DND-41 (cell line): ENCODE data around the gene KRTAP13-2.

Experiments used
- ATAC-seq: fragments of 200-7000 bp; cut with Tn5 transposase; 3 replicates; pipeline ENCODE4 v1.9.1; 2021; ENCODE audit warnings: low read depth; ENCODE audit not compliant: insufficient read depth
- DNase-seq: peaks from one replicate; pipeline ENCODE4 v3.0.0-alpha.2; 2020
- H2AFZ ChIP-seq: 2 replicates; pipeline ENCODE4 v1.6.0; 2012; ENCODE audit warnings: low read depth, low read length
- H3K27ac ChIP-seq: 2 replicates; pipeline ENCODE4 v1.5.1; 2012; ENCODE audit warnings: low read length, inconsistent platforms
- H3K27me3 ChIP-seq: fragments of 200-600 bp; sonication (generic); 2 replicates; pipeline ENCODE4 v1.6.0; 2012; ENCODE audit warnings: low read length, mild to moderate bottlenecking, inconsistent platforms; ENCODE audit not compliant: insufficient read depth, poor library complexity
- H3K36me3 ChIP-seq: 2 replicates; pipeline ENCODE4 v1.5.1; 2012; ENCODE audit warnings: low read length, inconsistent platforms; ENCODE audit not compliant: insufficient read depth
- H3K4me1 ChIP-seq: 2 replicates; pipeline ENCODE4 v1.5.1; 2012; ENCODE audit warnings: mild to moderate bottlenecking, low read length; ENCODE audit not compliant: insufficient read depth
- H3K4me2 ChIP-seq: 2 replicates; pipeline ENCODE4 v1.6.0; 2012; ENCODE audit warnings: mild to moderate bottlenecking, moderate library complexity, low read length, inconsistent platforms; ENCODE audit not compliant: insufficient read depth
- H3K4me3 ChIP-seq, 2 experiments: fragments of 200-600 bp in 1 of 2; shearing (Covaris generic) in 1 of 2; 2 replicates each; pipeline ENCODE4 v1.5.1; 2012 to 2016; ENCODE audit warnings: inconsistent platforms in 2 of 2, low read length in 2 of 2, mild to moderate bottlenecking in 2 of 2, low read depth in 1 of 2, moderate library complexity in 1 of 2
- H3K79me2 ChIP-seq: 2 replicates; pipeline ENCODE4 v1.6.0; 2012; ENCODE audit warnings: low read length, inconsistent platforms; ENCODE audit not compliant: insufficient read depth
- H3K9ac ChIP-seq: 2 replicates; pipeline ENCODE4 v1.6.0; 2012; ENCODE audit warnings: low read depth, mild to moderate bottlenecking, inconsistent platforms, low read length, moderate library complexity
- H3K9me3 ChIP-seq: 2 replicates; pipeline ENCODE4 v1.5.1; 2012; ENCODE audit warnings: low read length, moderate library complexity, mild to moderate bottlenecking, inconsistent platforms; ENCODE audit not compliant: insufficient read depth, severe bottlenecking
- H4K20me1 ChIP-seq: 2 replicates; pipeline ENCODE4 v1.6.0; 2012; ENCODE audit warnings: low read length; ENCODE audit not compliant: insufficient read depth
- CTCF ChIP-seq: IDR thresholded peaks from 2 replicates; pipeline ENCODE4 v1.5.1; 2012; ENCODE audit warnings: borderline replicate concordance, low read length, moderate library complexity, mild to moderate bottlenecking; ENCODE audit not compliant: poor library complexity, severe bottlenecking; ENCODE audit errors: extremely low read depth
- EZH2 ChIP-seq: IDR thresholded peaks from 3 replicates; pipeline ENCODE4 v1.6.1; 2012; ENCODE audit warnings: borderline replicate concordance, low read depth, mild to moderate bottlenecking, moderate library complexity, low read length, inconsistent platforms; ENCODE audit not compliant: severe bottlenecking

Gene KRTAP13-2

GRCh38 chr21:30333736-30334135, 38.3 kb downstream of the KRTAP13-2 start:
- no peaks in the 10 kb centered on the region for H3K36me3 ChIP-seq
- no peak for TF ChIP-seq CTCF
- TF ChIP-seq EZH2: no peak
- no peak overlapping the region for H3K9ac ChIP-seq
- no peak overlapping the region for H3K27ac ChIP-seq
- no peak overlapping the region for H3K4me2 ChIP-seq
- peaks cover 5% of the 10 kb centered on the region for H3K27me3 ChIP-seq
- H3K4me1 ChIP-seq: no peaks in the 10 kb centered on the region
- no peaks in the 10 kb centered on the region for H3K9me3 ChIP-seq
- no peak for ATAC-seq
- no peak for DNase-seq
- no peak overlapping the region for H2AFZ ChIP-seq
- no peaks in the 10 kb centered on the region for H4K20me1 ChIP-seq
- no peaks in the 10 kb centered on the region for H3K79me2 ChIP-seq
- no peak overlapping the region for H3K4me3 ChIP-seq

GRCh38 chr21:30332681-30333080, 39.4 kb downstream of the KRTAP13-2 start:
- ATAC-seq: no peak
- Histone ChIP-seq H4K20me1 (no peaks in the 10 kb centered on the region), H3K9ac (no peak overlapping the region), H3K4me3 (no peak overlapping the region), H2AFZ (no peak overlapping the region), H3K4me2 (no peak overlapping the region), H3K4me1 (no peaks in the 10 kb centered on the region), H3K27ac (no peak overlapping the region), H3K79me2 (no peaks in the 10 kb centered on the region), H3K9me3 (no peaks in the 10 kb centered on the region), H3K27me3 (peaks cover 5% of the 10 kb centered on the region), H3K36me3 (no peaks in the 10 kb centered on the region)
- TF ChIP-seq EZH2 (no peak), CTCF (no peak)
- DNase-seq: no peak

GRCh38 chr21:30329203-30329875, 42.7 kb downstream of the KRTAP13-2 start:
- DNase-seq (no peak), ATAC-seq (no peak)
- Histone ChIP-seq H3K4me1 (no peaks in the 10 kb centered on the region), H4K20me1 (no peaks in the 10 kb centered on the region), H3K79me2 (no peaks in the 10 kb centered on the region), H3K36me3 (no peaks in the 10 kb centered on the region), H3K4me3 (no peak overlapping the region), H3K4me2 (no peak overlapping the region), H2AFZ (no peak overlapping the region), H3K27ac (no peak overlapping the region), H3K27me3 (no peaks in the 10 kb centered on the region), H3K9me3 (no peaks in the 10 kb centered on the region), H3K9ac (no peak overlapping the region)
- no peak for TF ChIP-seq CTCF
- no peak for TF ChIP-seq EZH2

GRCh38 chr21:30326390-30326789, 45.7 kb downstream of the KRTAP13-2 start:
- H3K27me3 ChIP-seq: no peaks in the 10 kb centered on the region
- no peaks in the 10 kb centered on the region for H3K4me1 ChIP-seq
- H3K9me3 ChIP-seq: no peaks in the 10 kb centered on the region
- no peak overlapping the region for H3K27ac ChIP-seq
- no peak overlapping the region for H3K4me2 ChIP-seq
- no peak overlapping the region for H2AFZ ChIP-seq
- TF ChIP-seq CTCF (no peak), EZH2 (no peak)
- no peak for ATAC-seq
- H4K20me1 ChIP-seq: no peaks in the 10 kb centered on the region
- no peaks in the 10 kb centered on the region for H3K36me3 ChIP-seq
- H3K4me3 ChIP-seq: no peak overlapping the region
- H3K79me2 ChIP-seq: no peaks in the 10 kb centered on the region
- DNase-seq: no peak
- no peak overlapping the region for H3K9ac ChIP-seq
